Stimulated activated effector memory CD8-positive, alpha-beta T cell treated with anti-CD3 and anti-CD28 coated beads, Interleukin-12 subunit alpha, Interleukin-12 subunit beta, amount 100 ng/mL, for 72 hours (primary cell): ENCODE results near the gene JKAMP.

Source experiments
- ATAC-seq: fragments of 150-1000 bp; cut with Tn5 transposase; 2 replicates; pipeline ENCODE4 v1.10.0; 2021
- DNase-seq, 2 donors: peaks; one replicate each; pipeline ENCODE4 v3.0.0; 2021 to 2022; ENCODE audit warnings: low spot score in 2 of 2
- H3K27ac Mint-ChIP-seq: one replicate; pipeline ENCODE4 v1.8.0; 2022; ENCODE audit warnings: mild to moderate bottlenecking, mixed read lengths
- H3K36me3 Mint-ChIP-seq: one replicate; pipeline ENCODE4 v1.8.0; 2022; ENCODE audit warnings: mild to moderate bottlenecking, mixed read lengths
- H3K4me1 Mint-ChIP-seq: one replicate; pipeline ENCODE4 v1.8.0; 2022; ENCODE audit warnings: mixed read lengths
- H3K4me3 Mint-ChIP-seq: one replicate; pipeline ENCODE4 v1.8.0; 2022; ENCODE audit warnings: mild to moderate bottlenecking, mixed read lengths
- H3K9me3 Mint-ChIP-seq: one replicate; pipeline ENCODE4 v1.8.0; 2022; ENCODE audit warnings: mixed read lengths

The JKAMP gene

GRCh38 chr14:59465316-59466135 lies 18.8 kb upstream of the JKAMP start, which contains the start of gene GPR135:
GPR135 (minus strand) TSS chr14:59465380; CDS start chr14:59465226, 154 bp downstream.
- Mint-ChIP-seq H3K4me3 (peak within 1 kb of the TSS; percentile 81), H3K4me1 (peaks cover 8% of the 10 kb centered on the region), H3K27ac (peak within 1 kb of the TSS; percentile 45), H3K36me3 (no peaks in the 10 kb centered on the region), H3K9me3 (no peaks in the 10 kb centered on the region)
- peak; percentile 49 for ATAC-seq
- DNase-seq, result peak in 1 of 2 donors; percentile 65

GRCh38 chr14:59474172-59474571 lies 10.1 kb upstream of the JKAMP start:
- ATAC-seq (no peak), DNase-seq (no peak)
- Mint-ChIP-seq H3K4me1 (no peaks in the 10 kb centered on the region), H3K36me3 (peaks cover 34% of the 10 kb centered on the region), H3K27ac (no peak overlapping the region), H3K9me3 (no peaks in the 10 kb centered on the region), H3K4me3 (no peak overlapping the region)

- ATAC-seq, result no peak
- DNase-seq, result no peak
- Mint-ChIP-seq H3K36me3 (peaks cover 34% of the 10 kb centered on the region), H3K9me3 (no peaks in the 10 kb centered on the region), H3K4me1 (peaks cover 9% of the 10 kb centered on the region), H3K4me3 (no peak overlapping the region), H3K27ac (no peak overlapping the region)
These were observed 8.6 kb upstream of the JKAMP start for GRCh38 chr14:59475709-59476108.

DNA sequence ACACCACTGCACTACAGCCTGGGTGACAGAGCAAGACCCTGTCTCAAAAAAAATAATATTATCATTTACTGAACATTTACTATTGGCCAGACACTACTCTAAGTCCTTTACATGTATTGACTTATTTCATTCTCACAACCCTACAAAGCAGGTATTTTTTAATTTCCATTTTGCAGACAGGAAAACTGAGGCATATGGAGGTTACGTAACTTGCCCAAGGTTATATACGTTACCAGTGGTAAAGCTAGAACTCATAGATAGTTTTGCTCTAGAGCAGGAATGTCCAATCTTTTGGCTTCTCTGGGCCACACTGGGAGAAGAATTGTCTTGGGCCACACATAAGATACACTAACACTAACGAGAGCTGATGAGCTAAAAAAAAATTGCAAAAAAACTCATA lies 5.8 kb upstream of the JKAMP start:
- H3K27ac Mint-ChIP-seq, result no peak overlapping the region
- ATAC-seq (no peak), DNase-seq (no peak)
- peaks cover 26% of the 10 kb centered on the region for H3K36me3 Mint-ChIP-seq
- no peak overlapping the region for H3K4me3 Mint-ChIP-seq
- peaks cover 37% of the 10 kb centered on the region for H3K4me1 Mint-ChIP-seq
- H3K9me3 Mint-ChIP-seq, result no peaks in the 10 kb centered on the region

GRCh38 chr14:59480166-59480565 lies 4.2 kb upstream of the JKAMP start:
- H3K4me1 Mint-ChIP-seq, result peaks cover 41% of the 10 kb centered on the region
- H3K9me3 Mint-ChIP-seq, result no peaks in the 10 kb centered on the region
- DNase-seq, result no peak
- peak overlapping the region; percentile 80 for H3K4me3 Mint-ChIP-seq
- peaks cover 22% of the 10 kb centered on the region for H3K36me3 Mint-ChIP-seq
- peak overlapping the region; percentile 4 for H3K27ac Mint-ChIP-seq
- no peak for ATAC-seq

- Mint-ChIP-seq H3K27ac (peak overlapping the region; percentile 4), H3K4me3 (peak overlapping the region; percentile 80), H3K9me3 (no peaks in the 10 kb centered on the region), H3K36me3 (peaks cover 10% of the 10 kb centered on the region), H3K4me1 (peaks cover 48% of the 10 kb centered on the region)
- ATAC-seq (no peak), DNase-seq (no peak)
These were observed 2.9 kb upstream of the JKAMP start for GRCh38 chr14:59481407-59481806.

DNA sequence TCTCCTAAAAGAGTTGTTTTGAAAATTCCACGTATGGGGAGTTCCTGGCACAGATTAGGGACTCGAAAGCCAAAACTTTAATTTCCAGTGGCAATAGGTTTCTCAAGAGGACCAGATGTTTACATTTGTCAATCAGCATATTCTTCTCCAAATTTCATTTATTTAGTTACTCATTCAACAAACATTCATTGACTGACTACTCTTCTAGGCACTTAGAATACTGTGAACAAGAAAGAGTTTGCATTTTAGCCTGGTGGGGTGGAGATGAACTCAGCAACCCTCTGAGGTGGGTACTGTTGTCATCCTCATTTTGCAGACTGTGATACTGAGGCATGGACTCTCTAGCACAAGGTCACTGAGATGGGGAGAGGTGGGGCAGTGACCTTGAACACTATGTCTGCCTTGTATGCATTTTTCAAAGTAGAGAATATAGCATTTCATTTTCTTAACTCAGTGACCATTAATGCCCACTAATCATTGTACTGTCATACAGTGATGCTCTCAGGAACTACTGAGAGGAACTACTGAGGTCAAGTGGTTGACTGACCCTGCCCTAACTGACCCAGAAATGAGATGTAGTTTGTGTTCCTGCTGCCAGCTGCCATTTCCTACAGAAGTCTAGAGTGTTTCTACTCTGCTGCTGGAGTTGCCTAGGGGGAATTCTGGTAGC lies 2.3 kb upstream of the JKAMP start:
- ATAC-seq (no peak), DNase-seq (no peak)
- Mint-ChIP-seq H3K4me3 (peak overlapping the region; percentile 80), H3K9me3 (no peaks in the 10 kb centered on the region), H3K36me3 (peaks cover 9% of the 10 kb centered on the region), H3K27ac (peak overlapping the region; percentile 37), H3K4me1 (peaks cover 48% of the 10 kb centered on the region)

GRCh38 chr14:59482541-59483331 lies 1.6 kb upstream of the JKAMP start:
- DNase-seq (no peak), ATAC-seq (no peak)
- Mint-ChIP-seq H3K27ac (peak overlapping the region; percentile 87), H3K4me3 (peak overlapping the region; percentile 80), H3K36me3 (peaks cover 9% of the 10 kb centered on the region), H3K9me3 (no peaks in the 10 kb centered on the region), H3K4me1 (peaks cover 48% of the 10 kb centered on the region)

DNA sequence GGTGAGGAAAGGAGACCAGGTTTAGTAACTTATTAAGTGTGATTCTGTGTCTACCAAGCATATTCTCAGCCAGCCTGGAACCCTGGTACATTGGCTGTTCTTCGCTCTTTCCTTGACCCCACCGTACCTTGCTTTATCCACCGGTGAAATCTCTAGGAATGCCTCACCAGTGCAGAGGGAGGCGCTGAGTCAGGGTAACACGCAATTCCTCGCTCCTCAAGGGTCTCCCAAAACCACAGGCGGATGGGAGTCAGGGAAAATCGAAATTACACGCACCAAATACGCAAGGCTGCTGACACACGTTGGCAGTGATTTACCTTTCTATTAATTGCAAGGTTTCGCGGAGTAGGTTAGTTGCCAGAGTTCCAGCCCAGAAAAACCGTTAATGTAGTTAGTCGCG lies 954 bp upstream of the JKAMP start:
- Mint-ChIP-seq H3K4me3 (peak overlapping the region; percentile 80), H3K9me3 (no peaks in the 10 kb centered on the region), H3K36me3 (peaks cover 14% of the 10 kb centered on the region), H3K4me1 (peaks cover 51% of the 10 kb centered on the region), H3K27ac (peak overlapping the region; percentile 87)
- DNase-seq (no peak), ATAC-seq (no peak)

GRCh38 chr14:59484639-59485175 lies 390 bp downstream of the JKAMP start:
- H3K27ac Mint-ChIP-seq, result peak overlapping the region; percentile 87
- peak overlapping the region; percentile 80 for H3K4me3 Mint-ChIP-seq
- DNase-seq, result no peak
- H3K4me1 Mint-ChIP-seq, result peaks cover 64% of the 10 kb centered on the region
- H3K36me3 Mint-ChIP-seq, result peaks cover 20% of the 10 kb centered on the region
- peak; percentile 70 for ATAC-seq
- H3K9me3 Mint-ChIP-seq, result no peaks in the 10 kb centered on the region

DNA sequence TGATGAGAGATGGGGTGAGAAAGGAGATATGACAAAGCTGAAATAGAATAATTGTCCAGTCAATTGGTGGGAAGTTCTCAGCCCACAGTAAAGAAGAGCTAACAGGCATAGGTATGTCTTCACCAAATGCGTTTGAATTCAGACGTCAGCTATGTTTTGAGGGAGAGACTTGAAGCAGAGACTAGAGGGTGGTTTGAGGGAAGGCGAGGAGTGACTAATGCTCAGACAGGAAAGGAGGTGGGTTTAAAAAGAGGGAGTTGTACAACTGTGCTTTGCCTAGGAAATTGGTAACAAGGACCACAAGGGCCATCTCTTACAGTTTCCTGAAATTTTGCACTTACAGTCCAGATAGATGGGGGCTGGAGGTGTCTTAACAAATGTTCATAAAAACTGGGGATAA lies 6.4 kb downstream of the JKAMP start:
- DNase-seq (no peak), ATAC-seq (no peak)
- Mint-ChIP-seq H3K4me1 (peaks cover 29% of the 10 kb centered on the region), H3K27ac (no peak overlapping the region), H3K36me3 (peaks cover 76% of the 10 kb centered on the region), H3K4me3 (no peak overlapping the region), H3K9me3 (no peaks in the 10 kb centered on the region)

DNA sequence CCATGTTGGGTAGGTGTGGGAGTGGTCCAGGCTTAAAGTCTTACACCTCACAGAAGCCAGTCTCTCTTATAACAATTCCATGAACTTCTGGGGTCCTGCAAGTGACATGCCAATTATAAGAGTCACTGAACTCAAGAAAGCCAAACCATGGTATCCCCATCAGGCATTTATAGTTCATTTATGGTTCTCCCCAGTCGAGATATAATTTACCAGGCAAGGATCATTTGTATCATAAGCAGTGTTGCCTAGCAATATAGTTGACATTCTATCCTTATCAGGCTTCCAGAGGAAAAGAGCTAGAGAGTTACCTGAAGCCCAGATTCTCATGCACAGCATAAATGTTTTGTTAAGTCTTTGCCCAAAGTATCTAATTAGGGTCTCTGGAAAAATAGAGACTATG lies 8.1 kb downstream of the JKAMP start:
- no peaks in the 10 kb centered on the region for H3K9me3 Mint-ChIP-seq
- H3K27ac Mint-ChIP-seq, result no peak overlapping the region
- ATAC-seq (no peak), DNase-seq (no peak)
- H3K4me3 Mint-ChIP-seq, result no peak overlapping the region
- H3K4me1 Mint-ChIP-seq, result peaks cover 30% of the 10 kb centered on the region
- peaks cover 91% of the 10 kb centered on the region for H3K36me3 Mint-ChIP-seq

DNA sequence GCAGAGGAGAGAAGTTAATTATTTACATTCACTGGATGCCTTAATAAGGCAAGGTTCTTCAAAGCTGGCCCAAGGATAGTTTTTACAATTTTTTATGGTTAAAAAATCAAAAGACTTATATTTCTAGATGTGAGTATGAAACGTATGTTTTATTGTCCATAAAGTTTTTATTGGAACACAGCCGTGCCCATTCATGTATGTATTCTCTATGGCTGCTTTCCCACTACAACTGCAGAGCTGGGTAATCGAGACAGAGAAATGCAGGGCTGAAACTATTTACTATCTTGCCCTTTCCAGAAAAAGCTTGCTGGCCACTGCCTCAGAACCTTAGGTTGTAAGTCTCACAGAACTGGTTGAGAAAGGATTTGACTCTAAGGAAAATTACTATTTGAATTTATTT lies 16.4 kb downstream of the JKAMP start:
- H3K4me3 Mint-ChIP-seq, result no peak overlapping the region
- DNase-seq, result no peak

GRCh38 chr14:59503256-59503655 lies 18.9 kb downstream of the JKAMP start:
- Mint-ChIP-seq H3K36me3 (peaks cover 33% of the 10 kb centered on the region), H3K27ac (no peak overlapping the region), H3K4me1 (no peaks in the 10 kb centered on the region), H3K9me3 (no peaks in the 10 kb centered on the region), H3K4me3 (no peak overlapping the region)
- ATAC-seq (no peak), DNase-seq (no peak)

More for the DNA sequence above, 16.4 kb downstream of the JKAMP start:
- Mint-ChIP-seq H3K27ac (no peak overlapping the region), H3K4me1 (peaks cover 7% of the 10 kb centered on the region), H3K36me3 (peaks cover 57% of the 10 kb centered on the region), H3K9me3 (no peaks in the 10 kb centered on the region)
- no peak for ATAC-seq
